ENCODE results near the gene CRHR1.
A peak's percentile ranks its signal among the peaks of the same experiment; 100 is the strongest.
"Not testable (repeated sequence)": the region's sequence is repeated elsewhere in the genome, so short reads cannot be mapped to it uniquely, and the experiment has no call there.

The CRHR1 gene

DNA sequence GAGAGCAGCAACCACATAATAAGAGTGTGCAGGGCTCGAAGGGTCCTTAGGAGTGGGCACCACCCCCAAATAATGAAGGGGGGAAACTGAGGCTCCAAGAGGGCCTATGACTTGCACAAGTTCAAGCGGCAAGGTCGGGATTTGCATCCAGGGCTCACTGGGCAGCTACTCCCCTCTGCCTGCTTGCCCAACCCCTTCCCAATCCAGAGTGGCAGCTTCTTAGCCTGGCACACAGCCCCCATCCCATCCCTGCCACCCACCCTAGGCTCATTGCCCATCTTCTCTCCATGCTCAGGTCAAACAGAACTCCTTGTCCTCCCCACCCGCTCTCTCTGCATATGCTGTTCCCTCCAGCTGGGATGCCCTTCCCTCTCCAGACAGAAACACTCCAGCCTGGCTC is 63.0 kb downstream of the CRHR1 start:
- DNase-seq: no peak

DNA sequence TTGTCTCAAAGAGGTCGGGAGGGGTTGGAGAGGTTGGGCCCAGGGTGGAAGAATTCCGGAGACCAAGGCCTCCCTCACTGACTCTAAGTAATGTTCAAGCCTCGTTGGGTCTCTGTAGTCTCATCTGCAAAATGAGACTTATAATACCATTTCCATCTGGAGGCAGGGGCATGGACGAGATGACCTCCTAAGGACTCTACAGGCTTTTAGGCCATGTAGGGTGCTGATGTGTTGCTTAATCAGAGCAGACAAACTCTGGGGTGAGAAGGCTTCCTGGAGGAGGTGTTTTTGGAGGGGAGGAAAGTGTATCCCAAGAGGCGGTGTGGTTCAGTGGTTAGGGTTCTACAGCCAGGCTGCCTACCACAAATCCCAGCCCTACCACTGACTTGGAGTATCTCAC is 63.6 kb downstream of the CRHR1 start:
- DNase-seq: no peak

DNA sequence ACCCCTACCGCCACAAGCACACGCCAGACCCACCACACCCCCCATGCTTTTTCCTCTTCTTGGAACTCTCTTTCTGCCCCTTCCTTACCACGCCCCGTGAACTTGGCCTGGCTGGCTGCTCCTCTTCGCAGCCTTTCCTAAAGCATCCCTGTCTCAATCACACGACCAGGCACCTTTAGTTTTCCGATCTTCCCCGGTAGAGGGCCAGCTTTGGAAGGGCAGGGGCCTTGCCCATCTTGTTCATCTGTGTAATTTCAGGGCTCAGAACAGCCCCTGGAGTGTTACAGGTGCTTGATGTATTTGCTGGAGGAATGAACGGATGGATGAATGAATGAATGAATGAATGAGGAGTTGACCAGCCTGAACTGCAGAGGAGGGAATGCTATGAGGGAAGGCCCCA is 64.3 kb downstream of the CRHR1 start:
- DNase-seq: no peak

DNA sequence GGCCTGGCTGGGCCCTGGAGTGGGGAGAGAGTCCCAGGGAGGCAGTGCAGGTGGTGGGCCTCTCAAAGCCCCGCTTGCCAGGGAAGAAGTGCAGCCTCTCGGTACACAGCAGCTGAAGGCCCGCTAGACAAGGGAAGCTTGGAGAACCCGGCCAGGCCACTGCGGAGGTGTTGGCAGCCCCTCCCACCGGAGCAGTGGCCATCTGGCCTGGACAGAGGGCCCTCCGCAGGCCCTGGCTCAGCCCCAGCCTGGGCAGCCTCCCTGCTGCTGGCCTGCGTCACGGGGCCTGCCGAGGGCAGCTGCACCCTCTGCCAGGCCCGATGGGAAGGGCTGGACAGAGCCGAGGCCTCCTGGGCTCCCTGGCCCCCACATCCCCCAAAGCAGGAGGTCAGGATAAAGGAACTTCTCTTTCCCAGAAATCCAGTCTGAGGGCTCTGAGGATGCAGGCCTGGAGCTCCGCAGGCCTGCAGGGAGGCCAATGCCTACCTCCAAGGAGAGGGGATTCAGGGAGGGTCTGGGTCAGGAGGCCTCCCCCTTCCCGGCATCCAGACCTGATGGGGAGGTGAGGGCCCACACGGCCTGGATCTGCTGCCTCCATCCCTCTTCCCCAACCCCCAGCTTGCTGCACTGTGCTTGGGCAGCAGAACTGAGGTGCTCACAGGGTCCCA is 64.9 kb downstream of the CRHR1 start:
- no peak for DNase-seq

DNA sequence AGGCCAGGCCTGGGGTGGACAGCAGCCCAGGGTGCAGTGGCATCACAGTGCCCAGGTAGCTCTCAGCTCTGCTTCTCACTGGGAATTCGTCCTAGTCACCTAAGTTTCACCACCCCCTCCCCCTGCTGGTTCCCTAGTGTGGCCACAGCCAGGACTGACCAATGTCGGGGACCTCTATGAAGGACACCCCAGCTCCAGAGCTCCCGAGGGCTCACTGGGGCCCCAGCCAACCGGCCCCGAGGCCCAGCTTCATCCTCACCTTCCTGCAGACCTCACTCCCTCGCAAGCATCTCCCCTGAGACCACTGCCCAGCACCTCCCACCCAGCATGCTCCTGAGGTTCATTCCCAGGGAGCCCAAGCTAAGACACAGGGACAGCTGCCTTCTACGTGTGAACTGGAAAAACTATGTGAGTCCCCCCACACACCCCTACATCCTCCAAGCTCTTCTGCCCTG is 65.4 kb downstream of the CRHR1 start:
- DNase-seq: no peak

DNA sequence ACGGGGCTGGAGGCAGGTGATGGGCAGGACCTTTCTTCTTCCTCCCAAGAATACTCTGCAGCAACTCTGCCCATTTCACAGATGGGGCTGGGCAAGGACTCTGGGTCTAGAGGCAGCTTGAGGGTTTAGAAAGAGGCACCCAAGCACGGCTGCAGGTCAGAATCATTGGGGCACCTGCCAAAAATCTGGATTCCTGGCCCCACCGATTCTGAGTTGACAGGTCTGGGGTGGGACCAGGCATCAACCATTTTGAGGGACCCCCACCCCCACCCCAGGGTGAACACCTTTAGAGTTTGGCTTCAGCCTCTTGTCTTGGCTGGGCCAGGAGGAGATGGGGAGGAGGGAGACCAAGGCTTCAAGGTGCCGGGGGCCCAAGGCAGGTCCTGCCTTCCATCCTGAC is 65.9 kb downstream of the CRHR1 start:
- DNase-seq: no peak

DNA sequence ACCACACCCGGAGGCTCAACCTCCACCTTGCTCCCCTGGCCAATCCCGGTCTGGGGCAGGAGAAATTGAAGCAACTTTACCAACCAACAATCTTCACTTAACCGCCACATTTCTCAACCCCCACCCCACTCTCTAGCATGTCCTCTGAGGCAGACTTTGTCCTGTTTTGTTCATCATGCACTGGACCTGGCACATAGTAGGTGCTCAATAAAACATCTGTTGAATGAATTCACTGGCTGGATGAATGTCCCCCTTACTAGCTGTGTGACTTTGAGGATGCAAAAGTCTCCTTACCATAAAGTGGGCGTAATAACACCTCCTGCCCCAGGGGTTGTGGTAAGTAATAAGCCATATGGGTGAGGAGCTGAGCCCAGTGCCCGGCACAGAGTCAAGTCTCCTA is 66.3 kb downstream of the CRHR1 start:
- DNase-seq: no peak

DNA sequence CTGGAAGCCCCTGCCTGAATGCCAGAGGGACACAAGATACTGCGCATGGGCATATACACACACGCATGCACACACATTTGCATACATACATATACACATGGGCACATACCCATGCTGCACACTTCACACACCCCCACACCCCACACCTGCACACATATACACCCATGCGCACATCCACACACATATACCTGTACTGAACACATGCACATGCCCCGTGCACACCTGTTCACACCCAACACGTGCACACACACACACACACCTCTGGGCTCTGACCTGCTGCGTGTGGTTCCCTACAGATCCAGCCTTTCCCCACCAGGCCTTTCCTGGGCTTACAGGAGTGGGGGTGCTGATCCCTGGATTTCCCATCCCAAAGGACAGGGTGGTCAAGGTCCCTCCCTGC is 66.9 kb downstream of the CRHR1 start:
- DNase-seq: no peak

DNA sequence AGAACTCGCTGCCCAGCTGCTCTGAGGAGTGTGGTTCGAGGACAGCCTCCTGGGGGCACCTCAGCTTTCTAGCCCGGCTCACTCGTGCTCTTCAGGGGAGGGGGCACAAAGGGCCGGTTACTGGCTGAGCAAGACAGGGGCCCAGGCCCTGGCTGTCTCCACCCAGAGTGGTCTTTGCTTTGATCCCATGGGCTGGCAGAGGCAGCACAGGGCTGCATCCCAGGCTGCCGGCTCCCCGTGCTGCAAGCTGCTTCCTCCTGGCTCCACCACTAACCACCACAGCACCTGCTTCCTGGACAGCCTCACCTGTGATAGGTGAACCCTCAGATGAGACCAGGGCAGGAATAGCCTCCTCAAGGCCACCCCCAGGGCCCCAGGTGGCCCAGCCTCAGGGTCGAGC is 67.3 kb downstream of the CRHR1 start:
- DNase-seq: no peak

DNA sequence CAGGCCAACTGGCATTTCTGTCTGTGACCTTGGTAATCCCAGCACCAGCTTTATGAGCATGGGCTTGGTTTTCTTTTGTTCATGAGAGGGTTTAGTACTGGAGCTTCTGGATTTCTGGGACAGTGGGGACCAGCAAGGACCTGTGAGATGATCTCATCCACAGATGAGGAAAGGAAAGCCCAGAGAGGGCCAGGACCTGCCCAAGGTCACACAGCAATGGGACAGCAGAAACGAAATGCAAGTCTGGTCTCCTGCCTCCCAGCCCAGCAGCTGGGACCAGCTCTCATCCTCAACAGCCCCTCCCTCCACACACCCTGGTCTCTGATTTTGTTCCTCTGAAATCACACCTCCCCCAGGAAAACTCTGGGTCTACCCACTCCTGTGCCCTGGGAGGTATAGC is 67.8 kb downstream of the CRHR1 start:
- DNase-seq: no peak

DNA sequence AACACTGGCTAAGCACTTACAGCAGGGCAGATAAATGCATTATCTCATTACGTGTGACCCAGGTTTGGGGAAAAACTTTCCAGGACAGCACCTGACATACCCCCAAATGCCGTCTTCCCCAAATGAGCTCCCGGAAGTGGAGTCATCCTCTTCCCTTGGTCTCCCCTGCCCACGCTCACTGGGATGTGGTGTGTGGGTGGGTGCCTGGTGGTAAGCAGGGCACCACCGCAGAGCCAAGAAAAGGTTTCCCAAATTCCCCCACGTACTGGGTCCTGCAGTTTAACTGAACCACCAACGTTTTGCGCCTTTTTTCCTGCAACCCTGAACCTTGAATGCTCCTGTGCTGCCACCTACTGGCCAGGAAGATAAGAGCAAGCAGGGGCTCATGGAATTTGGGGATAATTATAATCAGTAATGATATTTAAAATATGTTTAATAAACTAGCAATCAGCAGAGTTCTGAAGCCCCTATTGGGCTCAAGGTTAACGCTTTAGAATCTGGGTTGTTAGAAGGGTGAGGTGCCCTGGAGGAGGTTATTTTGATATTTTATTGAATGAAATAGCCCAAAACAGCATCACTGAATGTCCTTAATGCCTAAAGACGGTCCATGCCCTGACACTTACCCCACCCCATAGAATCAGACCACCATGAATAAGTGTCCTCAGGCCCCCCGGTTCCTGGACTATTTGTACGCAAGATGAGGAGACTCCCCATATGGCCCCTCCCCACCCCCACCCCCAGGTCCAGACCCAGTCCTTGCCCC is 68.6 kb downstream of the CRHR1 start:
- peak in 3 of 4 experiments; percentile 21 to 37 (median 23) for DNase-seq

DNA sequence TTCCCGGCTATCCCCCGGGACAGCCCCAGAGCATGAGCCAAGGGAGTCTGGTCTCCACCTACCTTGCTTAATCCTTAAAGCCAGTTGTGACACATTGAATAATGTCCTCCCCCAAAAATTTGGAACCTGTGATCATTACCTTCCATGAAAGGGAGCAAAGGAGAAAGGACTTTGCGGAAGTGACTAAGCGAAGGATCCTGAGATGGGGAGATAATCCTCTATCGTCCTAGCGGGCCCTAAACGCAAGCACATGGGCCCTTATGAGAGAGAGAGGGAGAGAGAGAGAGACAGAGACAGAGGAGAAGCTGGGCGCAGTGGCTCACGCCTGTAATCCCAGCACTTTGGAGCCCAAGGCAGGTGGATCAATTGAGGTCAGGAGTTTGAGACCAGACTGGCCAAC is 70.1 kb downstream of the CRHR1 start:
- DNase-seq: no peak

DNA sequence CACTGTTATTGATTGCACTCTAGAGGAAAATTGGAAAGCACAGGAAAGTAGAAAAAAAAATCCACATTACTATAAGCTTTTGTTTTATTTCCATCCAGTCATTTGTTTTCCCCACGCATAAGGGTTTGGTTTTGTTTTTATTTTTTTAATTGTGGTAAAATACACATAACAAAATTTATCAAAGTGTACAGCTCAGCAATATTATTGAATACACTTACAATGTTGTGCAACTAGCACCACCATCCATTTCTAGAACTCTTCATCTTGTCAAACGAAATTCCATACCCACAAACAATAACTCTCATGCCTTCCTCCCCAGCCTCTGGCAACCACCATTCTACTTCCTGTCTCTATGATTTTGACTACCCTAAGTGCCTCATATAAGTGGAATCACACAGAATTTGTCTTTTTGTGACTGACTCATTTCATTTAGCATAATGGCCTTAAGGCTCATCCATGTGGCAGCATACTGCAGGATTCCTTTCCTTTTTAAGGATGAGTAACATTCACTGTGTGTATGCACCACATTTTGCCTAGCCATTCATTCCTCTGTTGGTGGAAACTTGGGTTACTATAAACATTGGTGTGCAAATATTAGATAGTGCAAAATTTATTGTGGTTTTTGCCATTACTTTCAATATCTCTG is 71.7 kb downstream of the CRHR1 start:
- no peak for DNase-seq

DNA sequence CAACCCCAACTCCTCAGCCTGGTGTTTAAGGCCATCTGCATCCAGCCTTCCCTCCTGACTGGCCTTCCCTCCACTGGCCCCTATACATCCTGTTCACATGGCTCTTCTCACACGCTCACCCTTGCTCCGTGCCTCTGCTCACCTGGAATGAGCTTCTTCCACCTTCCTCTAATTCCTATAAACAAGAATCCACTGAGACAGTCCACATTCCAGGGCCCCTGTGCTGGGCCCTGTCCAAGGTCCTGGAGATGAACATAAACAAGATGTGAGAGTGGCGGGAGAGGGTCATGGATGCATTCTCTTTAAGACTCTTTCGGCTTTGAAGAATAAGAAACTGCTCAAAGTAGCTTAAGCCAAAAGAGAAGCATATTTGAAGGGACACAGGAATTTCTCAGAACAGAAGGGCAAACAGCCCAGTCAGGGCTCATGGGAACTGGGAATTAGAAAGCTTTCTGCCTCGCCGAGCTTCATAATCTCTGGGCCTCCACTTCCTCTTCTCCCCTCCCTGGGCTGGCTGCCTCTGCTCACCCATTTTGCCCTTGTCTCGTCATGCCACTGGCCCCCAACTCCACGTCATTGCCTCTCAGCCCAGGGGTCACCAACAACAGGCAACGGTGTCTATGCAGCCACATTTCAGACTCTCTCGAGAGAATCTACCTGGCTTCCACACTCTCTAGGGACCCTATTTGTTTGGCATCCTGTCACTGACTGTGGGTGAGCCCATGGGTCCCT is 74.0 kb downstream of the CRHR1 start:
- no peak for DNase-seq

DNA sequence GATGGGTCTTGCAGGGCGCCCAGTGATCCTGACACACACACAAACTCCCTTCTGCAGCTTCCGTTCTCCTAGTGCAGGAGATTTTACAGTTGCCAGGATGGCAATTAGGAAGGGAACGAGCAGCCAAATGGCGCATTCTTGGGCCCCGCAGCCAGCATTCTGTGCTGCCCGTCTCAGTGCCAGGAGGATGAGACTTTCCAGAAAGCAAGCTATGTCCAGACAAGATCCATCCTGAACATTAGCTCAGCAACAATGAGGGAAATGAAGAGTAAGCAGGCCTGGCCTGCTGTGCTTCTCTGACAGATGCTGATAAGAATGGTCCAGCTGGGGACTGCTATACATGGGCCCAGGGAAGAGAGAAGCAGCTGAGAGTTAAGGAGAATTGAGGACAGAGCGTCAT is 77.0 kb downstream of the CRHR1 start:
- DNase-seq: no peak

DNA sequence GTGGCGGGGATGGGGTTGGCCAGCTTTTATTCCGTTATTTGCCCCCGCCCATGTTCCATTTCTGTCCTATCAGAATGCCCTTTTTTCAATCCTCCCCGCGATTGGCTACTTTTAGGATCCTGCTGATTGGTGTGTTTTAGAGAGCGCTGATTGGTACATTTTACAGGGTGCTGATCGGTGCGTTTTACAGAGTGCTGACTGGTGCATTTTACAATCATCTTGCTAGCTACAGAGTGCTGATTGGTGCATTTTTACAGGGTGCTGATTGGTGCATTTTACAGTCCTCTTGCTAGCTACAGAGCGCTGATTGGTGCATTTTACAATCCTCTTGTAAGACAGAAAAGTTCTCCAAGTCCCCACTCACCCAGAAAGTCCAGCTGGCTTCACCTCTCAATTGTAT is 78.0 kb downstream of the CRHR1 start:
- not testable (repeated sequence) for DNase-seq

DNA sequence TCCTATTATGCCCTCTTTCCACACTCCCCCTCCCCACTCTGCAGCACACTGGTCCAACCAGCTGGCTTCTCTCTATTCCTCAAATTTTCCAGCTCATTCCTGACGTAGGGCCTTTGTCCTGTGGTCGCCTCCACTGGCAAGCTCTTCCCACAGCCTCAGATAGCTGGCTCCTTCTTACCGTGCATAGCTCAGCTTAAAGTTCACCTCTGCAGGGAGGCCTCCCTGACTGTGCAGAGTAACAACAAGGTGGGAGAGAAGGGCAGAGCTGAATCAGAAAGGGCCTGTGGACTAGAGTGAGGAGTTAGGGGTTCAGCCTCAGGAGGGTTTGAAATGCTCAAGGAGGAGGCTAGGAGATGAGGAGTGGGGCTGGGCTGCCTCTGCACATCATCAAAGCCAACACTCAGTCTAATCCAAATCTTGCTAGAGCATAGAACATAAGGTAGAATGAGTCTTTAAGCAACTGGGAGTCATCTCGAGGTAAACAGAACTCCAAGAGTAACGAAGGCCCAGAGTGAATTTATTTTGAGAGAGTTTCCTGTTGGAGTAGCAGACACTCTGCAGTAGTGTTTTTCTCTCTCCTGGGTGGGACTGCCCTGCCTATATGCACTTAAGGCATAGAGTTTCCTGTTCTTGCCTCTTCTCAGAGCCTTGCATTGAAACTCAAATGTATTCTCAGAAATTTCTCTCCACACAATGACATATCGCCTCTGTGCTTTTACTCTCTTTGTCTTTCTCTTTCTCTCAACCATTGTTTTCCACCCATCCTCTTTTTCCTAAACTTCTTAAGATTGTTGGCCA is 79.9 kb downstream of the CRHR1 start:
- no peak for DNase-seq

DNA sequence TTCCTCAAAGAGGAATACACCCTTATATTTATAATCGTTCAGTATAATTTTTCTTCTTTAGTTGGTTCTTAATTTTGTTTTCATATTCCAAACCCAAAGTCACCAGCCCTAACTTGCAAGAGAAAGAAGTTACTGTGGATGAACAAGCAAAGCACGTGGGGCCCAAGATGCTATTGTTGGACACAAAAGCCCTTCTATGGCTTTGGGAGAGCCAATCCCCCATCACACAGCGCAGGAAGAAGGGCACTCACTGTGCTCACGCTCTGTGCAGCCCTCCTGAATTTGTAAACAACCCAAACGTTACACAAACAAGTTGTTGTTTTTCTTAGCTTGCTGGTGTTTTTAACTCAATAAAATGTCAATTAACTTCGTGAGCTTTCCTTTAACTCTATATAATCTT is 83.1 kb downstream of the CRHR1 start:
- no peak for DNase-seq

DNA sequence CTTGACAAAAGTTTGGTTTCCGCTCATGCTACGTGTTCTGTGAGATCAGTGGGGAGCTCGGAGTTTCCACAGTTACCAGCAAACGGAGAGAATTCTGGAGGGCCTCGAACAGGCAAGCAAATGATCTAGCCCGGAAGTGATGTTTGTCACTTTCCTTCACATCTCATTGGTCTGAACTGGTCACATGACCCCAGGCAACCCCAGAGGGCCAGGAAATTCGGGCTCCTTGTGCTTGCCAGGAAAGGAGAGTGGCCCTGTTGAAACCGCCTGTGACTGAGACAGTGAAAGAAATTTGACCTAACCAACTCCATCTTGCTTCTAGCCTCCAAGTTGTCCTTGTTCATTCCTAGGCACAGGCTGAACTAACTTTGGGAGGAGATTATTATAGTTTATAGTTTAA is 83.6 kb downstream of the CRHR1 start:
- no peak for DNase-seq

DNA sequence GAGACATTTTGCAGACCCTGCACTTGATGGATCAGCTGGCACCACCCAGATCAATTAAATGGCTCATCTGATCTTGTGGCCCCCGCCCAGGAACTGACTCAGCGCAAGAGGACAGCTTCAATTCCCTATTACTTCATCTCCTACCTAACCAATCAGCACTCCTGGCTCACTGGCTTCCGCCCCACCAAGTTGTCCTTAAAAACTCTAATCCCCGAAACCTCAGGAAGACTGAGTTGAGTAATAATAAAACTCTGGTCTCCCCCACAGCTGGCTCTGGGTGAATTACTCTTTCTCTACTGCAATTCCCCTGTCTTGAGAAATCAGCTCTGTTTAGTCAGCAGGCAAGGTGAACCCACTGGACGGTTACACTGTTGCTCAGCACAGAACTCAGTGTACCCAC is 84.2 kb downstream of the CRHR1 start:
- no peak for DNase-seq

DNA sequence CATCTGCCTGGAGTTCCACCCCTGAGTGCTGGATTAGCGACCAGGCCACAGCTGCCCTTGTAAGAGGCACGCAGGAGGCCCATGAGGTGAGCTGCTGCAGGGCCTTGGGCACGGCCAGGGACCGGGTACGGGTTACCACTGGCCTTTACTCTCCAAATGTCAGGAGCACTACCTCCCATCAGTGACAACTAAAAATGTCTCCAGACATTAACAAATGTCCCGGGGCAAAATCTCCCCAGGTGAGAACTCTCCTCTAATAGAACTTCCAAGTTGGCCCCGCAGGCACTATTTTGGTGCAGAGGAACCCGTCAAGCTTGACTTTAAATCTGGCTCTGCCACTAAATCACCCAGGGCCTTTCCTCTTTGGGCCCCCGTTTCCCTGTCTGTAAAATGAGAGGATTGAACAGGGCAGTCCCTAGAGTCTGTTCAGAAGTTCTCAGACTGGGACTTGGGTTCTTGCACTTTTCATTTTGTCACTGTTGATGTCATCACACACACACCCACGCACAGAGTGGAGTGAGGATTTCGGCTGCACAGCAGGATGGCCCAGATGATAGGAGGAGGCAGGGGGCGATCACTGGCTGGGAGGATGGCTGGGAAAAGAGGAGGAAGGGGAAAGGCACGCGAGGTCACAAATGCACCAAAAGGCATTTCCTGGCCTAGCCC is 85.7 kb downstream of the CRHR1 start:
- no peak for DNase-seq

DNA sequence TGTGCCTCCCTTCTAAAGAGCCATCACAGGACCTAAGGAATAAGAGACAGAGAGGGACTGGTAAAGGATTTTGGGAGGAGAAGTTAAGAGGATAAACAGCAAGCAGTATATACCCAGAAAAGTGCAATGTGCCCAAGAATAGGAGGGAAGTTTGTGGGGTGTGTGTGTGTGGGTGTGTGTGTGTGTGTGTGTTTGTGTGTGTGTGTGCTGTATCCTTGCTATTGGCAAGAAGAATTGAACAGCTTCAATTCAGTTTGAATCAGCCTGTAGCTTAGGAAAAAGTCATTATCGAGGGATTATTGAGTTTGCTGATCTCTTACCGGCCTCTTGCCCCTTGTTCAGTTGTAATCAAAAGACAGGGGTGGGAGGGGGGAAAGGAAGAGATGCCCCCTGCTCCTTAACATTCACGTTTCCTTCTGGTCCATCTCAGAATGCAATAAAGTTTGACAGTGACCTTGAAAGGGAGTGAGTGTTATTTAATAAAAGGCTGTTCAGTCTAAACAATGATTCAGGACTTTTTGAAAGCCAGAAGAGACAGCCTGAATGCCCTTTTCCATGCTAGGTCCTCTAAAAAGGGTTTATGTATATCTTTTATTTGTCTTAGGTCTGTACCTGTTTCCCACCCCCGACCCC is 86.3 kb downstream of the CRHR1 start:
- no peak for DNase-seq
